OCI-LY7 (cell line): ENCODE results near the gene ADGRD1. TPM values are rescaled to one million over a fixed set of nuclear protein-coding genes. Genes with fewer than 3 reads are reported as not detected.

Experiments used
- BruUV-seq: library from RNA; stranded (reverse); fragments of 400-500 nt; replicated peaks from 2 replicates; lab custom pipeline; 2021; lab: Mats Ljungman, UMichigan
- CTCF ChIA-PET: fragments of 300-600 bp; sonication (Branson Sonifier 250); formaldehyde crosslinking; loops from one replicate; lab custom pipeline; 2022; ENCODE audit warnings: antibody characterized with exemption; ENCODE audit not compliant: unreplicated experiment; lab: Charles Lee
- POLR2A ChIA-PET: fragments of 300-600 bp; sonication (Branson Sonifier 250); formaldehyde crosslinking; loops from one replicate; lab custom pipeline; 2022; ENCODE audit warnings: antibody characterized with exemption; lab: Charles Lee
- DNase-seq: peaks from one replicate; pipeline ENCODE4 v3.0.0-alpha.2; 2015; ENCODE audit warnings: low spot score
- H2AFZ ChIP-seq: fragments of 200-600 bp; sonication (generic), shearing (Covaris generic); 2 replicates; pipeline ENCODE4 v1.6.1; 2014; ENCODE audit warnings: mild to moderate bottlenecking, antibody characterized with exemption, low read length, moderate library complexity
- H3K27ac ChIP-seq: fragments of 200-600 bp; sonication (generic); 2 replicates; pipeline ENCODE4 v1.5.1; 2014; ENCODE audit warnings: mixed run types, low read depth, mild to moderate bottlenecking, moderate library complexity, low read length, inconsistent platforms; ENCODE audit not compliant: poor library complexity, severe bottlenecking
- H3K36me3 ChIP-seq: fragments of 200-600 bp; sonication (generic); 2 replicates; pipeline ENCODE4 v1.6.1; 2014; ENCODE audit warnings: mild to moderate bottlenecking, antibody characterized with exemption, low read length, moderate library complexity, mixed read lengths; ENCODE audit not compliant: insufficient read depth
- H3K4me1 ChIP-seq: fragments of 200-600 bp; sonication (generic); 2 replicates; pipeline ENCODE4 v1.5.1; 2014; ENCODE audit warnings: mild to moderate bottlenecking, low read length; ENCODE audit not compliant: insufficient read depth, poor library complexity, severe bottlenecking
- H3K4me2 ChIP-seq: fragments of 200-600 bp; sonication (generic); 2 replicates; pipeline ENCODE4 v1.6.1; 2014; ENCODE audit warnings: mild to moderate bottlenecking, low read length
- H3K4me3 ChIP-seq: fragments of 200-600 bp; sonication (generic); 2 replicates; pipeline ENCODE4 v1.5.1; 2014; ENCODE audit warnings: mild to moderate bottlenecking, low read depth, low read length; ENCODE audit not compliant: poor library complexity, severe bottlenecking
- H3K79me2 ChIP-seq: fragments of 200-600 bp; sonication (generic); 2 replicates; pipeline ENCODE4 v1.6.1; 2016; ENCODE audit warnings: low read depth, mild to moderate bottlenecking, low read length, moderate library complexity, mixed read lengths; ENCODE audit not compliant: insufficient read depth
- H3K9me2 ChIP-seq: fragments of 200-600 bp; sonication (generic); 2 replicates; pipeline ENCODE4 v1.6.1; 2016; ENCODE audit warnings: mild to moderate bottlenecking, low read length, mixed read lengths; ENCODE audit not compliant: insufficient read depth
- H3K9me3 ChIP-seq: fragments of 200-600 bp; sonication (generic); 2 replicates; pipeline ENCODE4 v1.6.1; 2014; ENCODE audit warnings: mild to moderate bottlenecking, mixed run types, low read length, mixed read lengths
- H4K20me1 ChIP-seq: fragments of 200-600 bp; sonication (generic); 2 replicates; pipeline ENCODE4 v1.6.1; 2014; ENCODE audit warnings: mild to moderate bottlenecking, antibody characterized with exemption, low read length, moderate library complexity, mixed read lengths; ENCODE audit not compliant: insufficient read depth
- CTCF ChIP-seq: fragments of 200-600 bp; sonication (generic); conservative IDR thresholded peaks from 2 replicates; pipeline ENCODE4 v1.5.1; 2014; ENCODE audit warnings: mild to moderate bottlenecking, antibody characterized with exemption, low read length, moderate library complexity, mixed read lengths
- EZH2phosphoT487 ChIP-seq: fragments of 200-600 bp; sonication (generic); IDR thresholded peaks from 2 replicates; pipeline ENCODE4 v1.6.1; 2018; ENCODE audit warnings: low read depth, borderline replicate concordance, mild to moderate bottlenecking, mixed run types, antibody characterized with exemption, low read length, moderate library complexity, mixed read lengths
- intact Hi-C: fragments of 100-400 bp; cut with micrococcal nuclease; formaldehyde crosslinking; loops from one replicate; pipeline ENCODE4 v1.10.0; 2022; ENCODE audit not compliant: unreplicated experiment
- total RNA-seq, 2 experiments: library from RNA; depleted of rRNA in 1 of 2; stranded (reverse); fragments of >200 nt in 1 of 2; shearing (Covaris generic) in 1 of 2; gene quantifications; 2 replicates each; pipeline ENCODE4 v1.2.3, GENCODE V29; 2014 to 2022

Gene ADGRD1
- total RNA-seq, 2 experiments from 2014 or later, result 1.0 to 1.7 TPM

- CTCF ChIA-PET, result no interaction called here
- POLR2A ChIA-PET, result no interaction called here
- no peak overlapping the region for H3K4me3 ChIP-seq
- no peak overlapping the region for H3K27ac ChIP-seq
- no peak for TF ChIP-seq CTCF
- no peak for TF ChIP-seq EZH2phosphoT487
- no peak overlapping the region for H2AFZ ChIP-seq
- intact Hi-C loops, result no loop called here
- H3K36me3 ChIP-seq, result no peaks in the 10 kb centered on the region
- H3K4me1 ChIP-seq, result peaks cover 37% of the 10 kb centered on the region
- H3K9me3 ChIP-seq, result no peaks in the 10 kb centered on the region
- H3K79me2 ChIP-seq, result no peaks in the 10 kb centered on the region
- no peak overlapping the region for H3K4me2 ChIP-seq
- BruUV-seq, result no TSS peak
- no peak for DNase-seq
- H3K9me2 ChIP-seq, result no peaks in the 10 kb centered on the region
- H4K20me1 ChIP-seq, result no peaks in the 10 kb centered on the region
Observed at GRCh38 chr12:130990034-130990433, 36.3 kb downstream of the ADGRD1 start.

GRCh38 chr12:130992448-130992847, 38.7 kb downstream of the ADGRD1 start:
- BruUV-seq, result no TSS peak
- DNase-seq, result peak; percentile 29
- Histone ChIP-seq H2AFZ (peak overlapping the region; percentile 65), H4K20me1 (no peaks in the 10 kb centered on the region), H3K27ac (no peak overlapping the region), H3K9me3 (no peaks in the 10 kb centered on the region), H3K79me2 (no peaks in the 10 kb centered on the region), H3K36me3 (no peaks in the 10 kb centered on the region), H3K4me3 (no peak overlapping the region), H3K4me2 (peak overlapping the region; percentile 35), H3K4me1 (peaks cover 43% of the 10 kb centered on the region), H3K9me2 (no peaks in the 10 kb centered on the region)
- CTCF ChIA-PET, result interaction anchor here (0.6 kb wide), 1 partner anchor 140 kb away, joined by 4 read pairs; no protein-coding TSS in a partner anchor
- POLR2A ChIA-PET, result interaction anchor here (0.6 to 1.7 kb wide), 3 partner anchors 10 to 87 kb away, joined by 3 to 9 read pairs (median 5); no protein-coding TSS in a partner anchor
- TF ChIP-seq EZH2phosphoT487 (no peak), CTCF (no peak)
- intact Hi-C loops, result no loop called here

- TF ChIP-seq EZH2phosphoT487 (no peak), CTCF (no peak)
- no peak overlapping the region for H3K27ac ChIP-seq
- no peaks in the 10 kb centered on the region for H3K9me3 ChIP-seq
- peaks cover 43% of the 10 kb centered on the region for H3K4me1 ChIP-seq
- intact Hi-C loops, result no loop called here
- no peak overlapping the region for H3K4me3 ChIP-seq
- DNase-seq, result no peak
- POLR2A ChIA-PET, result interaction anchor here (1.2 kb wide), 1 partner anchor 13 kb away, joined by 3 read pairs; no protein-coding TSS in a partner anchor
- no peaks in the 10 kb centered on the region for H3K79me2 ChIP-seq
- H3K4me2 ChIP-seq, result peak overlapping the region; percentile 35
- no peaks in the 10 kb centered on the region for H3K36me3 ChIP-seq
- H2AFZ ChIP-seq, result peak overlapping the region; percentile 65; the same call in 1 of the 2 replicates
- no peaks in the 10 kb centered on the region for H3K9me2 ChIP-seq
- H4K20me1 ChIP-seq, result no peaks in the 10 kb centered on the region
- CTCF ChIA-PET, result no interaction called here
- no TSS peak for BruUV-seq
Observed at GRCh38 chr12:130992979-130993538, 39.4 kb downstream of the ADGRD1 start.
